HG02798 (cell line): ENCODE results near the gene IGF1R.
A peak's percentile ranks its signal among the peaks of the same experiment; 100 is the strongest.

Experiments
- ATAC-seq: cut with Tn5 transposase; IDR thresholded peaks from one replicate; pipeline ENCODE4 v1.9.1; 2021; ENCODE audit warnings: mild to moderate bottlenecking; ENCODE audit not compliant: unreplicated experiment, poor library complexity

The IGF1R gene

GRCh38 chr15:98668566-98669308, 20.4 kb downstream of the IGF1R start:
- ATAC-seq: peak; percentile 62

GRCh38 chr15:98669638-98670037, 21.3 kb downstream of the IGF1R start:
- ATAC-seq: no peak

DNA sequence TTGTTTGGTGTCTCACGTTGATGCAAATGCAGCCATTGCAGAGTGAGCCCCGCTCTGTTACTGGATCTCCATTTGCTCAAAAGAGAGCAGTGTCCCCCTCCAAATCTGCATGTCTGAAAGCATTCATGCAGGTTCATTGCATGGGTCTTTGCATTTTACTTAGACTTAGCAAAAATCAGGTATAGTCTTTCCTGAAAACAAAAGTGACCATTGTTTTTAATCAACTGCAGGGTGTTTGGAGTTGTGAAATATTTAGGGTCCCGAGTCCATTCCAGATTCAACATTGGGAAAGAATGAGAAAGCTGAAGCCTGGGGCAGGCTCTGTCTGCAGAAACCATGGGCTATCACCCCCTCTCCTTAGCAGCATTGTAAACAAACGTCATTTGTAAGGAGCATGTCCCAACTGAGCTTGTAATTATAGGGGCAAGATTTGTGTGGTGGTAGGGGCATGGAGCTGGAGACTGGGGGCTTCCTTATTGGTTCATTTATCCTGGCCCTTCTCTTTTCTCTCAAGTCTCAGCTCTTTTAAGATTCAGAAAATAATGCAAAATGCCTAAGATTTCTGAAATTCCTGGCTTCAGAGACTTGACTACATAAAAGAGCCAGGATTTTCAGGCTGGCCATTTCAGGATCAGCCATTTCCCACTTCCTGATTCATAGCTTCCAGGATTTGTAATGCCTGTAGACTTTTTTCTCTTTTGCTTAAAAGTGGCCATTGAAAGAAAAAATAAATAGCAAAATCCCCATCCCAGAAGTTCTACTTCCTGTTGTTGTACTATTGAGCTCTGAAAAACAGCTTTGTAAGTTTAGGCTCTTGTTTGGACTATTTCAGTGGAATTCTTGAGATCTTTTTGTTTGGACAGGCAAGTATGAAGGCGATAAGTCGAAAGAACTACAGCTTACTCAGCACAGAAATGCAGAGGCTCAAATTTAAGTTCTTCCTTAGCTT, 23.0 kb downstream of the IGF1R start:
- no peak for ATAC-seq

DNA sequence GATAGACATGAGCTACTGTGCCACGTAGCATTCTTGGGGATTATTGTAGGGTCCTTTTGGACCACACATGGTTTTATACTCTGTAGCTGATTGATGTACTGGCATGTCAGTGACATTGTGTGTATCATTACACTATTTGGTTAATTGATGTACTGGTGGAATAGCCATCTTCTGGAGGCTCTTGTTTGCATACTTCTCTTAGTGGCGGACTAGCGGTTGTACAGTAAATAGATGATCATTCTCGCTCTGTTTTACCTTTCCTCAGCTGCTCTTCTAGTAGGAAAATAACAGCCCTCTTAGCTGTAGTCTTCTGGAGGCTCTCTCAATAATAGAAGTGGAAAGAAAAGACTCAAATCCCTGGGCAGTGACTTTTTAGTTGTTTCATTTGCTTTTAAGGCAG, 24.8 kb downstream of the IGF1R start:
- no peak for ATAC-seq

GRCh38 chr15:98674336-98674735, 26.0 kb downstream of the IGF1R start:
- no peak for ATAC-seq

GRCh38 chr15:98676586-98677270, 28.4 kb downstream of the IGF1R start:
- ATAC-seq: no peak

GRCh38 chr15:98677345-98678059, 29.2 kb downstream of the IGF1R start:
- no peak for ATAC-seq

DNA sequence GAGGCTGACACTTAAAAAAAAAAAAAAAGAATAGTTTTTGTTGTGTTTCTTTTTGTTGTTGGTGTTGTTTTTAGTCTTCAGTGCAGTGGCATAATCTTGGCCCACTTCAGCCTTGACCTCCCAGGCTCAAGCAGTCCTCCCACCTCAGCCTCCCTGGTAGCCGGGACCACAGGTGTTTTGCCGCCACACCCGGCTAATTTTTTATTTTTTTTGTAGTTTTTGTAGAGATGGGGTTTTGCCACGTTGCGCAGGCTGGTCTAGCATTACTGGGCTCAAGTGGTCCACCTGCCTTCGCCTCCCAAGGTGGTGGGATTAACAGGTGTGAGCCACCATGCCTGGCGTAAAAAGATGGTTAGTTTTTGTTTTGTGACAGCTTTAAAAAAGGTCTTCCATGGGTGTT, 30.1 kb downstream of the IGF1R start:
- no peak for ATAC-seq

GRCh38 chr15:98681061-98681460, 32.7 kb downstream of the IGF1R start:
- no peak for ATAC-seq

DNA sequence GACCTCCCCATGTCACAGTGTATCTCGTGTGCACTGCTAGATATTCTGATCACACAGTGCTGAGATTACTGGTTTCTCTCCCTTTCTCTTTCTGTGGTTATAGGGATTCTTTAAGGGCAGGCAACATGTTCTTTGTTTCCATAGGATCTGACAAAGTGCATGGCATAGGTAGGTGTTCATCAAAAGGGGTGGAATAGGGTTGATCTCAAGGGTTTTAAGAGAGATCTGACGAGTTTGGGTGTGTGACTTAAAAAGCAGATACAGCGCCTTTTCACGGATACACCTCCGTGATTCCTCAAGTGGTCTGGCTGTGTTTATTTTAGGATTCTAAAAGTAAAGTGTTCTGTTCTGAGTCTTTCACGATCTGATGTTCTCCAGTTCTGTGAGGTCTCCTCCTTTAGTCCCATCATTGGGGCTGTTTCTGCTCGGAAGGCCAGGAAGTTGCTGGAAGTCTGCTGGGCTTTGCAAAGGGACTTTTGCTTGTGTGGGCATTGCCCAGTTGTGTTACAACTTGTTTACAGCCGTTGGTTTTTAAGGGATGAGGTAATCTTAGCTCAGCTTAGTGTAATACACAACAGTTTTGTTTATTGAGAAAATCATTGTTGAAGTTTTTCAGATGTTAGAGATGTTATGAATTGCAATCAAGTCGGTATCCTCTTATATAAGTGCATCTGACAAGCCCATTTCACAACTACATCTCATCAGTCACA, 34.8 kb downstream of the IGF1R start:
- no peak for ATAC-seq

DNA sequence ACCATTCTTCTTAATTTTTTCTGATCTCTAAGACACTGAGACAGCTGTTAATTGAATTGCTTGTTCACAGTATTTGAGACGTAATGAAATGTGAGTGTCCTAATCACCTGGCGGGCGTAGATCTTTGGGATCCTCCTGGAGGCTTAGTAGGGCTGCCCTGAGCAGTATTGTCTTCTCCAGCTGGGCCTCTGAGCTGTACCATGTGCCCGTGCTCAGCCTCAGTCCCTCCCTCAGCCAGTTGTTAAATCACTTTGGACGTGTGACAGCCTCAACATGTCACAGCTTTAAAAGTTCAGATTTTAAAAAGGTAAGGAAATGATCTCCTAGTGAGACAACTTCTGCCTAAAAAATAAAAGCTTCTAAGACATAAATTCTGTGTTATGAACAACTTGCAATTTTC, 35.5 kb downstream of the IGF1R start:
- no peak for ATAC-seq

DNA sequence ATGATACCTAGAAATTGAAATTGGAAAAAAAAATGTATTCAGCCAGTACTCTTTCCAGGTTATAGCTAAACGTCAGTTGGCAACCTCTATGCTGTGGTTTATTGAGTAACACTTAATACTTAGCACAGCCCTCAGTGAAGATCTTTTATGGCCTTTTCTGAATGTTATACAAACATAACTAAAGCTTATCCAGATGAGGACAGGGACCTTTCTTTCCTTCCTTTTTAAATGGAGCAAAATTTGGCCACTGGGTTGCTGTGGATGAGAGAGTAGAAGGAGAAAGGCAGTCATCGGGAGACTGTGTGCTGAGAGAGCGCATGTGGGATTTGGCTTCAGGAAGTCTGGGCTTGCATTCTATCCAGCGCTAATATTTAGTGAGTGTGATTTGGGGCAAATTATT, 36.1 kb downstream of the IGF1R start:
- no peak for ATAC-seq

DNA sequence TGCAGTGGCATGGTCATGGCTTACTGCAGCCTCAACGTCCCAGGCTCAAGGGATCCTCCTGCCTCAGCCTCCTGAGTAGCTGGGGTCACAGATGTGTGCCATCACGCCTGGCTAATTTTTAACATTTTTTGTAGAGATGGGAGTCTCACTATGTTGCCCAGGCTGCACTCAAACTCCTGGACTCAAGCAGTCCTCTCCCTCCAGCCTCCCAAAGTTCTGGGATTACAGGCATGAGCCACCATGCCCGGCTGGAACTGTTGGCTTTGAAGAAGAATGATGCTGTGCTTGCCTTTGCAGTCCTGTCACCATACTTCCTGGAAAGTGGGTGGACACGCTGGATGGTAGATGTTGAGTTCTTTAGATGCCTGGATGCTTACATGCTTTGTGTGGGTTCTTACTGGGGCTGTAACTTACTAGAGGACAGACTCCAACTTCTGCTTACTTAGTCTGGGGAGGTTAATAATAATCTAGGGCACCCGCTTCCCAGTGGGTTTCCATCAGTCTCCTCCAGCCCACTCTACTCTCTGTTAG, 36.7 kb downstream of the IGF1R start:
- no peak for ATAC-seq

DNA sequence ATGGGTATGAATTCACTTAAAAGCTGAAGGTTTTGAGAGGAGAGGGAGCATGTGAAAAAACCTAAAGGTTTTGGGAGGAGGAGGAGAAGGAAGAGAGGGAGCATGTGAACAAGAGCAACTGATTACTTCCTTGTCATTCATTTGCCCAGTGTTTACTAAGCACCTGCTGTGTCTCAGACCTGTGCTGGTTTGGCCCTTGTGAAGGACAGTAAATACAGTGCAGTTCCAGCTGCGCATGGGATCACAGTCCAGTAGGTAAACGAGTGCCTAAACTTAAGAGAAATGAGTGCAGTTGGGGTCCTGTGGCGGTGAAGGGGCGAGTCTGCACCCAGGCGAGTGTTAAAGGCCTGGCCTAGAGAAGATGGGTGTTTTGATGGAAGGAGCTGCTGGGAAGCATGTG, 38.6 kb downstream of the IGF1R start:
- ATAC-seq: no peak

GRCh38 chr15:98689431-98689861, 41.1 kb downstream of the IGF1R start:
- no peak for ATAC-seq

DNA sequence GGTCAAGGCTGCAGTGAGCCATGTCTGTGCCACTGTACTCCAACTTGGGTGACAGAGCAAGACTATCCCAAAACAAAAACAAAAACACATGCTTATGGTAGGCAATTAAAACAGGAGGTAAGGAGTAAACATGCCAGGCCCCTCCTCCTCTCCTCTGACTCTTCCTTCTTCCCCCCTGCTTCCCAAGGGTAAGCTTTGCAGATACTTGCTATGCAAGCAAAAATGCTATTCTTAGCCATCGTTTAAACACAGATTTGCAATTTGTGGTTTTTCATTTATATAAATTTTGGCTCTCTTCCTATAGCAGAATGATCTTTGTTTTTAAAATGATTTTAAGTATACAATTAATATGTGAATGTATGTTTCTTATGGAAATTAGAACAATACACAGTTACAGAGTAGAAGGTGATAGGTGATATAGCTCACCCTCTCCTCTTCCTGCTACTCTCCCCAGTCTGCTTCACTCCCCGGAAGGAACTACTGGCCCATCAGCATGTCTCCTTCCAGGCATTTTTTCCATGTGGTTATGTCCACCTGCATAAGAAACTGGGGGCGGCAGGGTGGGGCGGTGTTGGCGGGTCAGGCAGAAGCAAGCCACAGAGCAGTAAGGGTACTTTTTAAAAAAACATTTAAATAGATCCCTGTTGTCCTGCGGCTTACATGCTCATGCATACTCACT, 42.1 kb downstream of the IGF1R start:
- ATAC-seq: no peak

GRCh38 chr15:98692213-98692612, 43.9 kb downstream of the IGF1R start:
- no peak for ATAC-seq

GRCh38 chr15:98694161-98694560, 45.8 kb downstream of the IGF1R start:
- no peak for ATAC-seq

- ATAC-seq: no peak
Measured at GRCh38 chr15:98698792-98699191, 50.5 kb downstream of the IGF1R start.
